Forelimb muscle (tissue), 1 donor: ENCODE data around the gene PCP4L1. TPM values are rescaled to one million over a fixed set of nuclear protein-coding genes. Genes with fewer than 3 reads are reported as not detected.
A peak's percentile ranks its signal among the peaks of the same experiment; 100 is the strongest.
"Not testable (repeated sequence)": the region's sequence is repeated elsewhere in the genome, so short reads cannot be mapped to it uniquely, and the experiment has no call there.

ENCODE experiments used
- DNase-seq: peaks from one replicate; pipeline ENCODE4 v3.0.0-alpha.2; 2013; ENCODE audit warnings: low read depth
- polyA plus RNA-seq: library from polyadenylated mRNA; unstranded; fragments of 120-200 nt; gene quantifications from one replicate; pipeline ENCODE4 v1.2.1, GENCODE V29; 2013; ENCODE audit not compliant: insufficient read length

Gene PCP4L1
- 0.38 TPM for polyA plus RNA-seq

DNA sequence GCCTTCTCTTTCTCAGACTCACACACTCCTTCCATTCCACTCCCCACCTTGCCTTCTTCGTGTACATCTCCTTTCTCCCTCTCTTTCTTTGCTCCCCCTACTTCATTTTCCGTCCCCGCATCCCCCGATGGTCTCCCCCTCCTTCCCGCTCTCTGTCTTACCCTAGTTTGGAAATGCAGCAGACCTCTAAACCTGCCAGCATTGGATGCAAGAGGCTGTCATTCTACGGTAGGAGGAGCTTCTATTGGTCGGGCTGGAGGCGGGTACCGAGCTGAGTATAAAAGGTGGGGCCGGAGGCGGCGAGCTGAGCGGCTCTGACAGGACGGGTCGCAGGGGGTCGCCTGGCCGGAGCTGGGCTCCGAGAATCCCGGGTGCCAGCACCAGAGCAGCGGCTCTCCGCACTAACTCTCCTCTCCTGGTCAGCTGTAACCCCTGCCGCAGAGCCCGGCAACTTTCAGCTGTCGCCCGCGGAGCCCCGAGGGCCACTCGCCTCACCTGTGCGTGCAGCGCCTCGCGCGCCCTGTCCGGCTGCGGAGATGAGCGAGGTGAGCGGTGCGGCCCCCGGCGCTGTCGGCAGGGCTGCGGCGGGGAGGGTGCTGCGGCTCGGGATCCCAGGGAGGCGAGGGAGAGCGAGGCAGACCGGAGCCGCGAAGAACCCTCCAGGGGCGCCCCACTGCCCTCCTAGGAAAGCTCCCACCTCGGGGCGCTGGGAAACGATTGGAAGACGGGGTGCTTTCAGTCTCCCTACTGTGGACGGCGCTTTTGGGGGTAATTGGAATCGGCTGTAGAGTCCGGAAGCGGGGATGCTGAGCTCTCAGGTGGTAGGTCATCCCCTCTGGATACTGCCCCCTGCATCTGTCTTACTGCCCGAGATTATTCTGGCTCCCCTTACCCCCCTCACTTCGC is at the start of gene PCP4L1:
TSS of gene PCP4L1 (plus strand) at position 307 of the 906 bp plus-strand sequence. CDS start at position 537, 230 bp downstream.
- DNase-seq: peak; percentile 5

DNA sequence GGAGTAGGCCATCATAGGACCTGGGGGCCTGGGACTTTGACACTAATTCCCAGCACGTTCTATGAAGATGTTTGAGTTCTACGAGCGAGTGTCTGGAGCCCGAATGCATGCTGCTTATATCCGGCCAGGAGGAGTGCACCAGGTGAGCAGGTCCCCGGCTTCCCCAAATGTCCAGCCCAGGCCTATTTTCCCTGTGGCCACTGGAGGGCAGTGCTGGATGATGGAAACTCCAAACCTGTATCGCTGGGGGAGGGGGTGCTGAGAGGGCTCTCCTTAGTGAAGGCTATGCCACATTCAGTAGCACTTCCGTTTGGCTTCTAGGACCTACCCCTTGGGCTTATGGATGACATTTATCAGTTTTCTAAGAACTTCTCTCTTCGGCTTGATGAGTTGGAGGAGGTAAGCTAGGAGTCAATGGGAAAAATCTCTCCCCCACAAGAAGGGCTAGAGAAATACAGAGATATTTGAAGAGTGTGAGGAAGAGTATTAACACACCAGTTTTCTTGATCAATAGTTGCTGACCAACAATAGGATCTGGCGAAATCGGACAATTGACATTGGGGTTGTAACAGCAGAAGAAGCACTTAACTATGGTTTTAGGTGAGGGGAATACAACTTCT is 48.6 kb upstream of the PCP4L1 start:
- no peak for DNase-seq

DNA sequence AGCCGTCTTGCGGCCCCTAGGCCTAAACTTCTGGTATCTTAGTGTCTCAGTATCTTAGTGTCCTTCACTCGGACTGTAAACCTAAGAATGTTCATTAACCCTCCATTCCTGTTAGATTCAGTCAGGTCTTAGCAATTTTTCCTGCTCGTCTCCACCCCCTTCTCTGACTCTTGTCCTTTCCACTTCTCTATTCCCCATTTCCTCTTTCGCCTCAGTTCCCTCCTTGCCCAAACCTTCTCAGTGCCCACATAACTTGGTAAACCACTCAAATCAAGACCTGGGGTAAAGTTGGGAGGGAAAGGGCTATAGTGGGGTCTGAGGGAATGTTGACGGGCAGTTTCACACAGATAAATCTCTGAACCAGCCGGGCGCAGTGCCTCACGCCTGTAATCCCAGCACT is 44.2 kb upstream of the PCP4L1 start:
- no peak for DNase-seq

DNA sequence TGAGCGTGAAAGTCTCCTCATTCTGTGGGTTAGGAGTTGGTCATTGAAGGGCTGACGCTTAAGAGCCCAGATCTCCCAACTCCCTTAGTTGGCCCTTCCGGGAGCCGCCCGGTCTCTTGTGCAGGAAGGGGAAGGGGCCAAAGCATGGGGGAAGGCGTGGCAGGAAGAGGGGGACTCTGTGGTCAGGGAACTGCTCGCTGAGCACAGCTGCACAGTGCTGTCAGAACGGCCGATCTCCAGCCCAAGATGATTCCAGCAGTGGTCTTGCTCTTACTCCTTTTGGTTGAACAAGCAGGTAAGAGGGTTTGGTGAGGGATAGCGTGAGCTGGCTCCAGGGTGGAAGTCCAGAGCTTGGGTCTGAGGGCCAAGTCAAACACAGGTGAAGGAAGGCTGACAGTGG is 43.5 kb upstream of the PCP4L1 start, which contains the start of gene FCER1G:
TSS of gene FCER1G (plus strand) at position 220 of the 400 bp plus-strand sequence. CDS start at position 247, 27 bp downstream.
- DNase-seq: no peak

DNA sequence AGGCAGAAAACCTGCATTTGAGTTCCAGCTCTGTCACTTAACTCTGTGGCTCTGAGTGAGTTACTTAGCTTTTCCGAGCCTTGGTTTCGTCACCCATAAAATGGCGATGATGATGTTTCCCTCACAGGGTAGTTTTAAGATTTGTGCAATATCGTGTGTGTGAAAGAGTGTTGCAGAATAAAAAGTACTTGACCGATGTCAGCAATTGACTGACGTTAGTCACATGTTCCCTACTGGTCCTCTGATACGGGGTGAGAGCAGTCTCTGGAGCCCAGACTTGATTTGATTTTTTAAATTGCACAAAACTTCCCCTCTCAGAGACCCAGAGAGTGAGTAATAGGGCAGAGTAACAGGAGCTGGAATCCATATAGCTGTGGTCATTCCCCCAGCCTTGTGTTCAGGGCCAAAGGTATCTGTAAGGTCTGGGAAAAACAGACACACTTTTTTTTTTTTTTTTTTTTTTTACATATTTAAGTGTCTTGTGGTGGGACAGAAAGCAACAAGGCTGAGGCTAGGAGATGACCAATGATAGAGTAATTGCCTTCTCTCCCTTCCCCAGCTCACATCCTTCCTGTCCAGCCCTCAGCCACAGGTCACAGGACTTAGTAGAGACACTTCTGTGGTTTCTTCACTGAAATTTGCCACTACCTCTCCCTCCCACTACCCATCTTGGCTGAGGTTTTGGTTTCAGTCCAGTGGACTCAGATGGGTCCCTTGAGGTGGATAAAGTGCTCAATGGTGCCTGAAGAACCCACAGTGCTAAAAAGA is 41.4 kb upstream of the PCP4L1 start:
- DNase-seq: no peak

DNA sequence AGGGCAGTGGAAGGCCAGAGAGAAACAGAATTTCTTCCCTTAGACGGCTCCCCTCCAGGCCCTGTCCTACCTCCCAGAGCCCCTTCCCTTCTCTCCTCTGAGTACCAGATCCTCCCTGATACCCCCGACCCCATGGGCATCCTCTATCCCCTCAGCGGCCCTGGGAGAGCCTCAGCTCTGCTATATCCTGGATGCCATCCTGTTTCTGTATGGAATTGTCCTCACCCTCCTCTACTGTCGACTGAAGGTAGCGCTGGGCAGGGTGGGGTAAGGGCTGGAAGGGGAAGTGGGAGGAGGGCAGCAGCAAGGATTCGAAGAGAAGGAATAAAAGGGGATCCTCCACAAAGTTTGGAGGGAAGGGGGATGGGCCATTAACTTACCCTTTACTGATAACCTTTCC is 40.7 kb upstream of the PCP4L1 start:
- DNase-seq: no peak

DNA sequence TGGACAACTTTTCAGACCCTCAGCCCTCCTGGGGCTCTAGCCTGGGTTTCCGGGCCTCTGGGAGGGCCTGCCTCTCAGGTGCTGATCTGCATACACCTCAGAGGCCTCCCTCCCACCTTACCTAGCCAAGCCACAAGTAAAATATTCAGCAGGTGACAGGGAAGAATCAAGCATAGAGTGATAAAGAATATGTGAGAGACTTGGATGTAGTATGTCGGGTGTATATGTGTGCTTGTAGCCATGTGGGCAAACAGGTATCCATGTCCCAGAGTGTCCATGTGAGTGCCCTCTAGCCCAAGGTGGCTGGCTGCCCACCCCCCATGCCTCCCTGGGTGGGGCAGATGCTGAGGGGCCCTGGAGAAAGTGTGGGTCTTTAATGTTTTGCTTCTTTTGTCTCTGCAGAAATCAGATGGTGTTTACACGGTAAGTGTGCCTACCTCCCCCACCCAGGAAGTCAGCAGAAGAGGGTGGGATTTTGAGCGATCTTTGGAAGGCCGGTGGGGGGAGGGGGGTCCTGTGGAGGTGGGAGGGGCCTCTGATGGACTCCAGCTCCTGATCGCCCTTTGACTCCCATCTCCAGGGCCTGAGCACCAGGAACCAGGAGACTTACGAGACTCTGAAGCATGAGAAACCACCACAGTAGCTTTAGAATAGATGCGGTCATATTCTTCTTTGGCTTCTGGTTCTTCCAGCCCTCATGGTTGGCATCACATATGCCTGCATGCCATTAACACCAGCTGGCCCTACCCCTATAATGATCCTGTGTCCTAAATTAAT is 40.1 kb upstream of the PCP4L1 start:
- DNase-seq: no peak

DNA sequence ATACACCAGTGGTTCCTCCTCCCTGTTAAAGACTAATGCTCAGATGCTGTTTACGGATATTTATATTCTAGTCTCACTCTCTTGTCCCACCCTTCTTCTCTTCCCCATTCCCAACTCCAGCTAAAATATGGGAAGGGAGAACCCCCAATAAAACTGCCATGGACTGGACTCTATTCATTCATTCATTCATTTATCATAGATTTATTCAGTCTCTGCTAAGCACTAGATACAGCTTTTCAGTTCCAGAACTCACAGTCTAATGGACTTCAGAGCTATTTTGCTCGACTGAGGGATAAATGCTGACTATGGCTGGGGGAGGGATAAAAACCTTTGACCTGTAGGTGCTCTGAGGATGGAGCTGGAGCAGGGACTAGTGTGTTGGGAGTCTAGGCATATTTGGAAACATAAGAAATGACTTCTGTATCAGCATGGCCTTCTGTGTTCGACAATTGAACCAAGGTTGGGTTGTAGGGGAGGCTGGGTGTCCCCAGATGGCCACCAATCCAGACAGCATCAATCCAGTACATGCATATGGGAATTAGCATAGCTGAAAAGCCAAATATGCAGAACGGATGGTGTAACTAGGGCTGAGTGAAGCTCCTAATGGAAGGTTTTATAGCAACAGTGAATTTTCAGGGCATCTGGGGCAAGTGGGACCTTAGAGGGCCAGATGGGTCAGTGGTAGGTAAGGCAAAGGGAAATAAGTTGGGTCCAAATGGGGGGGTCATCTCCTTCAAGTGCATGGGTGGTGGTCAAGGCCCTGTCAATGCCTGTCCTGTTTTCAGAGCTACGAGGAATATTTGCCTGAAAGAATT is 39.3 kb upstream of the PCP4L1 start:
- no peak for DNase-seq

DNA sequence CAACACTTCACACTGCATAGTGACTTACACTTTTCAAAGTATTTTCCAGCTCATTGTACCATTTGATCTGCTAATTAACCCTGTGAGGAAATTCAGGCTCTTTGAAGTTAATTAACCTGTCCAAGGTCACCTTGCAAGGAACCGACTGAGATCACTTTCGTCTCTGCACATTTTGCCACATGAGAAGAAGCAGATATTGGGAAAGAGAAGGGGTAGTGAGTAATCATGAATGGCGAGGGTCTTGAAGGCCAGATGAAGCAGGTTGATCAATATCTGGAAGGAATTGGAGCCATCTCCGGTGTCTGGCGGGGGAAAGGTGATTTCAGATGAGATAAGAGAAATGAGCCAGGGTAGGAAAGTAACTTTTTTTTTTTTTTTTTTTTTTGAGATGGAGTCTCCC is 38.5 kb upstream of the PCP4L1 start:
- no peak for DNase-seq

DNA sequence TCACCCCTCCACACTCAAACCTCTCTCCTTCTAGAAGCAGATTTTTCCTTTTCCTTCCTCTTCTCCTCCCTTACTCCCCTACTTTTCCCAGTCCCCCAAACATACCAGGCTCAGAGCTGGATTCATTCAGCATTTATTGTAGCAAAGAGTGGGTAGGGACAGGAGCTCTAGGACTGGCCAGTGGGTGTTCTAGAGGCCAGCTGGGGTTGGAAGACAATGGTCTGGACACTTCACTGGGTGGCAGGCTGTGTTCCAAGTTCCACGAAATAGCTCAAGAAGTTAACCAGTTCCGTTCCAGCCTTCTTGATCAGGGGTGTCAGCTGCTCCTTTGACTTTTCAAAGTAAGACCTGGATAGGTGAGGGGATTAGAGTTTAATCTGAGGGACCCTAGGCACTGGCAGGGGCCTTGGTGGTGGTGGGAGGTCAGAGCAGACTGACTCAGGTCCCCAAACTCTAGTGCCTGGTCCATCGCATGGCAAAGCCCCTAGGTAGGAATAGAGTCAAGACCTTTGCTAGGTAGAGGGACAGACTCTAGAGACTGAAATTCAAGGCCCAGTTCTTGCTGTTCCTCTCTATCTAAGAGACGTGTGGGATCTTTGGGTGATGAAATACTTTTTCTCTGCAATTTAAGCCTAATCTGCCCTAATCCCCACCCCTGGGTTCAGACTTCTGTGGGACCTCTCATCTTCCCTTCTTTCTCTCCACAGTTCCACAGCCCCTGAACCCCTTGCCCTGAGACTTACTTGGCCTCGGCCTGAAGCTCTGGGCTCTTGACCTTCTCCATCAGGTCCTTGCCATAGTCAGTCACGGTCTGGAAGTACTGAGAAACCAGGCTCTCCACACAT is 36.1 kb upstream of the PCP4L1 start:
- DNase-seq: no peak

DNA sequence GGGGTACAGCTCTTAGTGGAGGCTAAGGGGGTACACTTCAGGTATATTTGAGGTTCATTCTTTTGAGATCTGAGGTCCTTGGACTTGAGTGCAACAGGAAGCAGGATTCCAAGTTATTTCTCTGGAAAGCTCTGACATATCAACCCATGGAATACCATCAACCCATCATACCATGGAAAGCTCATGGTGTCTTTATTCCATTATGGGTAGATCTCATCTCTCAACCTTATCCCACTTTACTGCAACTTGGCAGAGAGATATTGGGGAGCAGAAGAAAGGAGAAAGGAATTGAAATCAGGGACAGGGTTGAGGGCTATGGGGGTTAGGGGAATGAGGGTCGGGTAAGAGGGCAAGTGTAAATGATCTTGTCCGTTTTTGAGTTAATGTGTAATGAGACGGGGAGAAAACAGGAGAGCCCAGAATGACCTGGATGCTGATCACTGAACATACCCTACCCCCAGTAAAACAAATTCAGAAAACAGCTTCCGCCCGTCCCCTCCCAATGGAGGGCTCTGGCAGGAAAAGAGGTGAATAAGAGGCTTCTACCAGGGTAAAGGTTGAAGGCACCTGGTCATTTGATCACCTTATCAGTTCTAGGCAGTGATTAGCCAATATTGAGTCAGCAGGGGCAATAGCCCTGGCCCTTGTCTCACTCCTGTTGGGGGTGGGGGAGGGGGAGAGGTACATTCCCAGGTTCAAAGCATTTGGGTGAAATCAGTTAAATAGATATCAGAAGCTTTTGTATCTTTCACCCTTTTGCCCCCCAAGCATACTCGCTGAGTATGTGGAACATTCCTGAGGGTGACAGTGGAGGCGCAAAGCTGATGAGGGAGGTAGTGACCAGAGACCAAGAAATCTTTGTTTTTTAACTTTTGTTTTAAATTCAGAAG is 34.5 kb upstream of the PCP4L1 start:
- no peak for DNase-seq

DNA sequence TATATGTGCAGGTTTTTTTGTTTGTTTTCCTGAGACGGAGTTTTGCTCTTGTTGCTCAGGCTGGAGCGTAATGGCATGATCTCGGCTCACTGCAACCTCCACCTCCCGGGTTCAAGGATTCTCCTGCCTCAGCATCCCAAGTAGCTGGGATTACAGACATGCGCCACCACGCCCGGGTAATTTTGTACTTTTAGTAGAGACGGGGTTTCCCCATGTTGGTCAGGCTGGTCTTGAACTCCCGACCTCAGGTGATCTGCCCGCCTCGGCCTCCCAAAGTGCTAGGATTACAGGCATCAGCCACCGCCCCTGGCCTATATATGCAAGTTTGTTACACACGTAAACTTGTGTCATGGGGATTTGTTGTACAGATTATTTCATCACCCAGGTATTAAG is 33.9 kb upstream of the PCP4L1 start:
- DNase-seq: not testable (repeated sequence)

DNA sequence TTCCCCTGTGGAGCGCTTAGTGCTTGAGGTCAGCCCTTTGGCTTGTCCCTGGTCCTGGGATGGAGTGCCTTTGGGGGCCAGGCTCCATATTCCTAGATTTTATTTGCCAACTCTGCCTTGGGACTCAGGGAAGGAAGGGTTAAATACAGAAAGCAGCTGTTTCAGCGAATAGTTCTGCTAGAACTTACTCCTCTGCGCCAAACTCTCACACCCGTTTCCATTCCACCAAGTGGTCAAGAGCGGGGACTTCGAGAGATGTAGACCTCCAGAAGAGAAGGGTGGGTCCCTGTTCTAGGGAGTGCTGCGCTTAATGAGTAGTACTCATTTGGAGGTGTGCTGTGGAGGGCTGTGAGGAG is 33.4 kb upstream of the PCP4L1 start:
- no peak for DNase-seq

DNA sequence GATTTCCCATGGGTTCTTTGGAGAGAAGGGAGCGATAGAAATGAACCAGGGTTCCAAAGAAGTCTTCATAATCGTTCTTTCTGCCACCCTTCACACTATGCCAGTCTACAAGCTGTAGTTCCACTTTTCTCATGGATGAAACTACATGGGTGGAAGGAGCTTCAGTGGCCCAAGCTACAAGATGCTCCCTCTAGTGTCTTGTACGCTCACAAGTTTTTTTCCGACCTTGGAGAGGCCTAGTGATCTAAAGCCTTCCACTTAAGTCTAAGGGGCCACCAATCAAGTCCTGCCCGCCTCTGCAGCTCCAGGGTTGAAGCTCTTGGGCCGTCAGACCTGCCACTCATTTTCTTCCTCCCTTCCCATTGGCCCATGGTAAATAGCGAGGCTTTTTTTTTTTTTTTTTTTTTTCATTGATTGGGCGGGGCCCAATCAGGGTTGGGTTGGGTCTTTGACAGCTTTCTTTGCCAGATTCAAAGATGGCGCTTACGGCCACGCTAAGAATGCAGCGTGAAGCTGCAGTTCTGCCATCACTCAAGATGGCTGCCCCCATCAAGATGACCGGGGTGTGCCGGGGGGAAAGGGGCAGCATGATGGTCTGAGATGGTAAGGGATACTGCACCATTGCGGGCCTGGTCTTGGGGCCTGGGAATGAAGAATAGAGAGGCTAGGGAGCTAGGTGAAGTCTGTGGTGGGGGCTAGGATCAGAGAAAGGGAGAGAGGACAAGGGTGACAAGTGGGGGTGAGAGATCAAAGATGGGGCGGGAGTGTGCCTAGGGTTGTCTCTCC is 32.8 kb upstream of the PCP4L1 start, which contains the start of gene TOMM40L:
TSS of gene TOMM40L (plus strand) at position 527 of the 786 bp plus-strand sequence. CDS start 430 bp downstream, outside the sequence.
- peak; percentile 91 for DNase-seq

DNA sequence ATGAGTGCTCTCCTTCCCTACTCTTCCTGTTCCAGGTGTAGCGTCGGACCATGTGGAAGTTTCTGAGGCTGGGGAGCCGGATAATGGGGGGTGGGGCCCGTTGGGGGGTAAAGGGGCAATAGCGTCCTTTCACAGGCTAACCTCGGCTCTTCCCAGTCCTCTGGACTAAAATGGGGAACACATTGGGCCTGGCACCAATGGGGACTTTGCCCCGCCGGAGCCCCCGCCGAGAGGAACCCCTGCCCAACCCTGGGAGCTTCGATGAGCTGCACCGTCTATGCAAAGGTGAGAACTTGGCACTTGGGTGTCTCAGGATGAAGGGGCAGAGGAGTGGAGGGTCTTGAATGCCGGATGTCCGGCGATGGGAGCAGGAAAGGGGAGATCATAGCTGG is 32.2 kb upstream of the PCP4L1 start:
- no peak for DNase-seq

DNA sequence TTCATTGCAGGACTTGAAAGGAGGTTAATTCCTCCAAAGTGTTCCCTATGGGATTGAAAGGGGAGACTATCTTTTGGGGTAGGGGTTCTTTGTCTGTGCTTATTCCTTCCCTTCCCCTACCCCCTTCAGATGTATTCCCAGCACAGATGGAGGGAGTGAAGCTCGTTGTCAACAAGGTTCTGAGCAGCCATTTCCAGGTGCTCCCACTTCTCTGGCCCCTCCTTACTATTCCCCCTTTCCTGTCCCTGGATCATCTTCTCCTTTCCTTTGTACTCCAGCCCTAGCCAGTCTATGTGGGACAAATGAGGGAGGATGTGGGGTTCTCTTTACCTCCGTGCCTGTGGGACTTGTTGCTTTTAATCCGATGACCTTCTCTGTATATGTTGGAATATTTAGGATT is 31.8 kb upstream of the PCP4L1 start:
- DNase-seq: no peak

DNA sequence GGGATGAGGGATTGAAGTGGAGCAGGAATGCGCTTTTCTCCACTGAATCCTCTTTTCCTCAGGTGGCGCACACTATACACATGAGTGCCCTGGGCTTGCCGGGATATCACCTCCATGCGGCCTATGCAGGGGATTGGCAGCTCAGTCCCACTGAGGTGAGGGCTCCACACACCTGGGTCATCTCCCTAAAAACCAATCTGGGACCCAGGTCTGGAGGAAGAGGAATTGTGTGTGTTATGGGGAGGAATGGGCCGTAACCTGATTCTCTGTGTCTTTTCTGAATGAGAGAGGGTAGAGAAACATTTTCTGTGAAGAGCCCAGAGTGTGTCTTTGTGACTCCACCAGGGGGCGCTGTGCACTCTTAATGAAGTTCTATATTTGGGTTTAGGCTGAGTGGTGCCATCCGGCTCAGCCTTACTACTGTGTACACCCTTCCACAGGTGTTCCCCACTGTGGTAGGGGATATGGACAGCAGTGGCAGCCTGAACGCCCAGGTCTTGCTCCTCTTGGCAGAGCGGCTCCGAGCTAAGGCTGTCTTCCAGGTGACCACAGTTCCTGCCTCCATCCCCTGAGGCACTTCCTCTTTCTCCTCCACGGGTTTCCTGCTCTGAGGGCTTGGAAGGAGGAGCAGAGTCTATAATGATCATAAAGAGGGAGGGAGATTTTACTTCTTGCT is 31.2 kb upstream of the PCP4L1 start:
- no peak for DNase-seq
